ENCODE results near the gene TMEM252.

GRCh38 chr9:68558545-68558944 is 17.9 kb upstream of the TMEM252 start:
- no peak for TF ChIP-seq RARB (CRISPR knock-in tag; IDR thresholded peaks at IDR 0.05)
- no peak for TF ChIP-seq PATZ1 (CRISPR knock-in tag; IDR thresholded peaks at IDR 0.05; ENCODE audit: borderline replicate concordance)
- TF ChIP-seq ZFP30 (CRISPR knock-in tag; IDR thresholded peaks at IDR 0.05), result no peak
- TF ChIP-seq TCF4 (CRISPR knock-in tag; IDR thresholded peaks at IDR 0.05; ENCODE audit: borderline replicate concordance), result no peak
- no peak for TF ChIP-seq ZNF8 (CRISPR knock-in tag; IDR thresholded peaks at IDR 0.05)
- no peak for TF ChIP-seq CREB5 (CRISPR knock-in tag; IDR thresholded peaks at IDR 0.05; ENCODE audit: low read depth)
